ENCODE data around the gene ZNF711.

DNA sequence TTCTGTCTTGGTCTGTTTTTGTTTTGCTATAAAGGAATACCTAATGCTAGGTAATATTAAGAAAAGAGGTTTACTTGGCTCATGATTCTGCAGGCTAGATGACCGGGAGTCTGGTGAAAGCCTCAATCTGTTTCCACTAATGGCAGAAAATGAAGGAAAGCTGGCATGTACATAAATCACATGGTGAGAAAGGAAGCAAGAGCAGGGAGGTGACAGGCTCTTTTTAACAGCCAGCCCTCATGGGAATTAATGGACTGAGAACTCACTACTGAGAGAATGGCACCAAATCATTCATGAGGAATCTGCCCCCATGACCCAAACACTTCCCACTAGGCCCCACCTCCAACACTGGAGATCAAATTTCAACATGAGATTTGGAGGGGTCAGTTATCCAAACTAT is 27.8 kb upstream of the ZNF711 start:
- TF ChIP-seq, protein P1, sequence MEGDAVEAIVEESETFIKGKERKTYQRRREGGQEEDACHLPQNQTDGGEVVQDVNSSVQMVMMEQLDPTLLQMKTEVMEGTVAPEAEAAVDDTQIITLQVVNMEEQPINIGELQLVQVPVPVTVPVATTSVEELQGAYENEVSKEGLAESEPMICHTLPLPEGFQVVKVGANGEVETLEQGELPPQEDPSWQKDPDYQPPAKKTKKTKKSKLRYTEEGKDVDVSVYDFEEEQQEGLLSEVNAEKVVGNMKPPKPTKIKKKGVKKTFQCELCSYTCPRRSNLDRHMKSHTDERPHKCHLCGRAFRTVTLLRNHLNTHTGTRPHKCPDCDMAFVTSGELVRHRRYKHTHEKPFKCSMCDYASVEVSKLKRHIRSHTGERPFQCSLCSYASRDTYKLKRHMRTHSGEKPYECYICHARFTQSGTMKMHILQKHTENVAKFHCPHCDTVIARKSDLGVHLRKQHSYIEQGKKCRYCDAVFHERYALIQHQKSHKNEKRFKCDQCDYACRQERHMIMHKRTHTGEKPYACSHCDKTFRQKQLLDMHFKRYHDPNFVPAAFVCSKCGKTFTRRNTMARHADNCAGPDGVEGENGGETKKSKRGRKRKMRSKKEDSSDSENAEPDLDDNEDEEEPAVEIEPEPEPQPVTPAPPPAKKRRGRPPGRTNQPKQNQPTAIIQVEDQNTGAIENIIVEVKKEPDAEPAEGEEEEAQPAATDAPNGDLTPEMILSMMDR (IDR thresholded peaks at IDR 0.05): no peak
- TF ChIP-seq POLR2A (IDR thresholded peaks at IDR 0.05): no peak

All from ovary (tissue), 3 donors.